Measurements from ENCODE around the gene ZNF518A.
"Not testable (repeated sequence)": the region's sequence is repeated elsewhere in the genome, so short reads cannot be mapped to it uniquely, and the experiment has no call there.

Gene ZNF518A

GRCh38 chr10:96133135-96133534 is 3.0 kb downstream of the ZNF518A start:
- no peak for DNase-seq (ENCODE audit: low read depth)

DNA sequence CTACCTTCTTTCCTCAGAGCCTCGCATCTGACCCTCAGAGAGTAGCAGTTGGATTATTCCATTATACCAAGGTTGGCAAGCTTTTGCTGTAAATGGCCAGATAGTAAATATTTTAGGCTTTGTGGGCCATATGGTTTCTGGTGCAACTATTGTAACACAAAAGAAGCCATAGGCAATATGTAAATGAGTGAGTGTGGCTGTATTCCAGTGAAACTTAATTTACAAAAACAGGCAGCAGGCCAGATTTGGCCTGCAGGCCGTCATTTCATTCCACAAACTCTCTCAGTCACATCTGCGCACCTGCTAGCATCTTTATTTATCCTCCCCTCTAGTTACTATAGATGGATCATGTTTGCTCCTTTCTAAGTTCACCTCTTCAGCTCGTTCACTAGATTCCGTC is 6.7 kb downstream of the ZNF518A start:
- DNase-seq (ENCODE audit: low read depth) = no peak

- DNase-seq (ENCODE audit: low read depth) = no peak
Observed at GRCh38 chr10:96137567-96137966, 7.5 kb downstream of the ZNF518A start.

DNA sequence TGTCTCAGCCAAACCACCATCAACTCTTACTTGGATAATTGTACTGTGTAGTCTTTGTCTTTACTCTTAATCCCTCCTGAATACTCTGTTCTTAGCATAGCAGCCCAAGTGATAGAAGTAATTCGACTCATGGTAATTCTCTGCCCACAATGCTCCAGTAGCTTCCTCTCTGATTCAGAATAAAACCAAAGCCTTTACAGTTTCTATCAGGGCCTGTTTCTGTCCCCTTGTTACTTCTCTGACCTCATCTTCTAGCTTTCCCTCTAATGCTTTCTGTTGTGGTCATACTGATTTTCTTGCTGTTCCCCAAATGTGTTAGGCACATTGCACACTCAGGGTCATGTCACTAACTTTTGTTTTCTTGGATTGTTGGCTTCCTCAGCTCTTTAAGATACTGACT is 8.0 kb downstream of the ZNF518A start:
- DNase-seq (ENCODE audit: low read depth) = no peak

- DNase-seq (ENCODE audit: low read depth) = no peak
Observed at GRCh38 chr10:96152437-96152836, 22.3 kb downstream of the ZNF518A start.

GRCh38 chr10:96153070-96153469 is 23.0 kb downstream of the ZNF518A start:
- no peak for DNase-seq (ENCODE audit: low read depth)

- DNase-seq (ENCODE audit: low read depth) = no peak
Observed at GRCh38 chr10:96165726-96166125, 35.6 kb downstream of the ZNF518A start.

- no peak for DNase-seq (ENCODE audit: low read depth)
Observed at GRCh38 chr10:96168546-96168945, 38.4 kb downstream of the ZNF518A start.

- no peak for DNase-seq (ENCODE audit: low read depth)
Observed at GRCh38 chr10:96170230-96170629, 40.1 kb downstream of the ZNF518A start.

- no peak for DNase-seq (ENCODE audit: low read depth)
Observed at GRCh38 chr10:96172666-96173065, 42.6 kb downstream of the ZNF518A start.

DNA sequence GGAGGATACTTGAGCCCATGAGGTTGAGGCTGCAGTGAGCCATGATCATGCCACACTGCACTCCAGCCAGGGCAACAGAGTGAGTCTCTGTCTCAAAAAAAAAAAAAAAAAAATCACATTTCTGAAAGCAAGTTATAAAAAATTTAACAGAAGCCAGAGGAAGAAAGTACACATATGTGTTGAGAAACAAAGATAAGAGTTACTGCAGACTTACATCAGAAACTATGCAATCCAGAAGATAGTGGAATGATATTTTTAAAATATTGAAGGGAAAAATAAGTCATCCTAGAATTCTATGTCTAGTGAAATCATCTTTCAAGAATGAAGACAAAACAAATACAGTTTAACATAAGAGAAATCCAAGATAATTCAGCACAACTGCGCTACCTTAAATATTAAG is 46.9 kb downstream of the ZNF518A start:
- DNase-seq (ENCODE audit: low read depth) = no peak

GRCh38 chr10:96188421-96188820 is 58.3 kb downstream of the ZNF518A start:
- no peak for DNase-seq (ENCODE audit: low read depth)

DNA sequence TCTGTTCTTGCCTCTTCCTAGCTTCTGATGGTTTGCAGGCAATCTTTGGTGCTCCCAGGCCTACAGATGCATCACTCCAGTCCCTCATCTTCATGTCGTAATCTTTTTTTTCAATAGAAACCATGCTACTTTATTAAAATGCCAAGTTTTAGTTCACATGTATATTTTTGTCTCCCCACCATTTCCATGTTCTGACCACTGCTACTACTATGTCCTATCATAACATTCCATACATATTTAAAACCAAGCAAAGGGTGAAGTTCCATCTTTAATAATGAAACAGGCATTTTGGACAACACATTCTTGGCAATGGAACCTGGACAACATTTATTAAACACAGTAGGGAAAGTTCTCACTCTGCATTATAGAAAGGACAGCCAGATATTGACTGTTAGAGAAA is 58.8 kb downstream of the ZNF518A start:
- no peak for DNase-seq (ENCODE audit: low read depth)

- not testable (repeated sequence) for DNase-seq (ENCODE audit: low read depth)
Observed at GRCh38 chr10:96189505-96189904, 59.4 kb downstream of the ZNF518A start.

DNA sequence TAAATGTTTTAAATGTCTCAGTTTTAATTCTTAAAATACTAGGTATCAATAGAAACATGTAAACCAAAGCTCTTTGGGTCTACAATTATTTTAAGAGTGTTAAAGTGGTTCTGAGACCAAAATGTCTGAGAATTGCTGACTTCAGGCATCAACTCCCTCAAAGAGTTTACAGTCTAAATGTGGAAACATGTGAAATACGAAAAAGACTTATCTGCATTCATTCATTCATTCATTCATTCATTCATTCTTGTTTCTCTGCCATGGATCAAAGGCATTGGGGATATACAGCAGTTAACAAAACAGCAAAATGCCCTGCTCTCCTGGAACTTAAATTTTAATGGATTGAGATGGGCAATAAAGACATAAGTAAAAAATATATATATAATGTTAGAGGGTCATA is 71.4 kb downstream of the ZNF518A start:
- no peak for DNase-seq (ENCODE audit: low read depth)

DNA sequence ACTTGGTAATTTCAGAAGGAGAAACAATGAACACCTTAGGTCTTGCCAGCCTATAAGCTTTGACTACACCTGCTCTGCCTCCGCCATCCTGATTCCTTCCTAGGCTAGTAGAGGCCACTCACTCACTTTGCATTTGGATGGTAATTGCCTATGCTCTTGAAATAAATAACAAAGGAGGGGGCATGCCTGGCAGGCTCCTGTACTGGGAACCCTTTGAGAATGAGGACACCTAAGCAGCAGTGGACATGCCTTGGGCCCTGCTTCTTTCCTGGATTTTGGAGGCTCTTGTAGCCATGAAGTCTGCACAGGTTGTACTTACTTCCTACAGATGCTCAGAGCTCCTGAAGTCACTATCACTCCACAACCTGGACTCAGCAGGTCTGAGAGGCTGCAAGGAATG is 75.5 kb downstream of the ZNF518A start:
- DNase-seq (ENCODE audit: low read depth) = no peak

DNA sequence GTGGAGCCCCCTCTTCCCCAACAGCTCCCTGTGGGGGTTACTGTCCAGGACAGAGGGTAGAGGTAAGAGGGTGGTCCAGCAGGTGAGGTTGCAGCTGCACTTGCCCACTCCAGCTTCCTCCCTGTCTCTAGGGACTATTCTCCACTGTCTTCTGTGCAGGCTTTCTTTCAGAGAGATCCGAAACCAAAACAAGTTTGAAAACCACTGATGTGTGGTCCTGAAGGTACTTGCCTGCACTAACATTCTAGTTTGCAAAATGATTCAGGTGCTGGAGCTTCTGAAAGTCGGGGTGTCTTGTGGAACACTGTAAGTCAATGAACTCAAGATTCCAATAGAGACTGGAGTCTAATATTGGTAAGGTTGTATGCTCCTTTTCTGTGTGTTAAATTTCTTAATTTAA is 78.2 kb downstream of the ZNF518A start:
- DNase-seq (ENCODE audit: low read depth) = no peak

GRCh38 chr10:96208946-96209345 is 78.8 kb downstream of the ZNF518A start:
- DNase-seq (ENCODE audit: low read depth) = no peak

- DNase-seq (ENCODE audit: low read depth) = no peak
Observed at GRCh38 chr10:96211764-96212163, 81.7 kb downstream of the ZNF518A start.

- no peak for DNase-seq (ENCODE audit: low read depth)
Observed at GRCh38 chr10:96212911-96213310, 82.8 kb downstream of the ZNF518A start.

Data from stimulated activated CD8-positive, alpha-beta memory T cell treated with anti-CD3 and anti-CD28 coated beads, Interleukin-12 subunit alpha, Interleukin-12 subunit beta, amount 100 ng/mL, for 1 hour (primary cell).